HG02943 (cell line): ENCODE results near the gene MAP2K2.
"Not testable (repeated sequence)": the region's sequence is repeated elsewhere in the genome, so short reads cannot be mapped to it uniquely, and the experiment has no call there.

Experiments
- ATAC-seq: cut with Tn5 transposase; IDR thresholded peaks from one replicate; pipeline ENCODE4 v1.9.1; 2021; ENCODE audit warnings: mild to moderate bottlenecking, low read depth, moderate library complexity; ENCODE audit not compliant: unreplicated experiment

Gene MAP2K2

DNA sequence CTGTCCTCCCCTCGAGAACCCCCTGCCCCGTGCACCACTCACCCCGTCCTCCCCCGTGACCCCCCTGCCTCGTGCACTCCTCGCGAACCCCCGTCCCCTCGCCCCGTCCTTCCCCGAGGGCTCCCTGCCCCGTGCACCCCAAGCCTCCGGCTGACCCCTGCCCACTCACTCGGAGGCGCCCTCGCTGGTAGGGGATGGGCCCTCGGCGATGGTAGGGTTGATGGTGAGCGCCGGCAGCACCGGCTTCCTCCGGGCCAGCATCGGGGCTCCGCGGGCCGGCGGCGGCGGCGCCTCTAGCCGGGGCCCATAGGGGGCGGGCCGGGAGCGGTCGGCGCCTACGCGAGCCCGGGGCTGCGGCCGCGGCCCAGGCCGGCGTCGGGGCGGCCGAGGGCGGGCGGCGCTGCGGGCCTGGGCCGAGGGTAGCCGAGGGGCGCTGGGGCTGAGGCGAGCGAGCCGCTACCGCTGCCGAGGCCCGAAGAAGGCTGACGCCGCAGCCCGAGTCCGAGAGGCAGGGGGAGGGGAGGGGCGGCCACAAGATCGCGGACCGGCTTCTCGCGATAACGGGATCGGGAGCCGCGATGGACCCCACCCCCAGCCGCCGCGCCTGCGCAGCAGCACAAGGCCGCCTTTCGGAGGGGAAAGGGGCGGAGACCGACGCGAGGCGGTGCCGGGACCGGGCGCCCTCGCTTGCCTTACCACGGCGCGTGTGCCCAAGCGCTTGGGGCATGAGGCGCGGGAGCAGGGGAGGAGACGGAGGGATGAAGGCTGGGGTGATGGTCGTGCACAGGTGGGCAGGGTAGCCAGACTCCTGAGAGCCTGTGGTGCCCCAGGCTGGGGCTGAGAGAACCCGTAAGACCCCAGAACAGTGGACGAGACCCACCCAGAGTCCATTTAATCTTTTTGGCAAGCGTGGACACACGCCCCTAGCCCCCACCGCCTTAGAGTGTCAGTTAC lies at the start of gene MAP2K2:
Gene MAP2K2 (minus strand): TSS at position 508 of the 954 bp plus-strand sequence. CDS start 247 bp downstream, at position 261.
- peak; percentile 86 for ATAC-seq

GRCh38 chr19:4172861-4173473 lies 49.0 kb upstream of the MAP2K2 start:
- no peak for ATAC-seq

- no peak for ATAC-seq
These were observed 47.8 kb upstream of the MAP2K2 start for GRCh38 chr19:4171676-4172075.

DNA sequence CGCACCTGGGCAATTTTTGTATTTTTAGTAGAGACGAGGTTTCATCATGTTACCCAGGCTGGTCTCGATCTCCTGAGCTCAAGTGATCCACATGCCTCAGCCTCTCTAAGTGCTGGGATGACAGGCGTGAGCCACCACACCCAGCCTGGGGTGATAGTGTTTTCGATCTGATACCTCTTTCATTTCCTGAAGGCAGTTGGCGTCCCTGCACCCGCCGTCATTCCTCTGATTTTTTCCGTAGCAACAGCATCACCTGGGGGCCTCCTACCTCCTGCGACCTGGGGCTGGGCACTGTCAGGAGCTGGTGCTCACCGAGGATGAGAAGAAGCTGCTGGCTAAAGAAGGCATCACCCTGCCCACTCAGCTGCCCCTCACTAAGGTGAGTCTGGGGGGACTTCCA lies 40.3 kb upstream of the MAP2K2 start:
- ATAC-seq: no peak

GRCh38 chr19:4161415-4162077 lies 37.6 kb upstream of the MAP2K2 start:
- no peak for ATAC-seq

DNA sequence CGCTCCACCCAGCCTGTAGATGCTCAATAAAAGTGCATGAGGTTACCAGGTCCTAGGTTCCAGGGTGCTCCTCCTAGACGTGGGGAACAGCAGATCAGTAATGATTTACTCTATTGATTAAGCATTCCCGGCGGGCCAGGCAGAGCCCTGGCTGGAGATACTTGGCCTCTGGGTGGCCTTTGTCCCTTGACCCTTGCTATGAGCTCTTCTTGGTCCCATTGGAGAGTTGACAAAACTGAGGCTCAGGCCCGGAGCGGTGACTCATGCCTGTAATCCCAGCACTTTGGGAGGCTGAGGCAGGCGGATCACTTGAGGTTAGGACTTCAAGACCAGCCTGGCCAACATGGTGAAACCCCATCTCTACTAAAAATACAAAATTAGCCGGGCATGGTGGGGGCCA lies 34.0 kb upstream of the MAP2K2 start:
- ATAC-seq: not testable (repeated sequence)

- ATAC-seq: no peak
These were observed 33.2 kb upstream of the MAP2K2 start for GRCh38 chr19:4157164-4157563.

- no peak for ATAC-seq
These were observed 30.8 kb upstream of the MAP2K2 start for GRCh38 chr19:4154571-4155312.

DNA sequence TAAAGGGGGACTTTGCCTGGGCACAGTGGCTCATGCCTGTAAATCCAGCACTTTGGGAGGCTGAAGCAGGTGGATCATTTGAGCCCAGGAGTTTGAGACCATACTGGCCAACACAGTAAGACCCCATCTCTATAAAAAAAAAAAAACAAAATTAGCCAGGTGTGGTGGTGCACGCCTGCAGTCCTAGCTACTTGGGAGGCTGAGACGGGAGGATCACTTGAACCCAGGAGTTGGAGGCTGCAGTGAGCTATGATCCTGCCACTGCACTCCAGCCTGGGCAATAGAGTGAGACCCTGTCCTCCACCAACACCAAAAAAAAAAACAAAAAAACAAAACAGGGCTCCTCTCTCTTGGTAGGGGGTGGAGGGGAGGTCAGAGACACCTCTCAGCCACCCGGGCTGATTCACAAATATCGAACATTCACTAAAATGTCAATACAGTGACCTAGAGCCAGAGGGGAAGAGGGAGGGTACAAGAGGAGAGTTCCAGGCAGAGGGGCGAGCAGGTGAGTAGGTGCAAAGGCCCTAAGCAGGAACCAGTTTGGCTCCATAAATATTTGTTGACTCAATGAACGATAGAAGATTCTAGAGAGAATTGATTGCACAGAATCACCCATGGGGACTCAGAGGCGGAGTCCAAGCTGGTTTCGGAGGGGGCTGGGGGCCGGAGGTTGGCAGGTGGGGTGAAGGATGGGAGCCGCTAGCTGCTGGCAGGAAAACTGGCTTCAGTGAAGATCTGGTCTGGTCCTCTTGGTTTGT lies 28.5 kb upstream of the MAP2K2 start:
- ATAC-seq: no peak

GRCh38 chr19:4151623-4152022 lies 27.7 kb upstream of the MAP2K2 start:
- ATAC-seq: no peak

DNA sequence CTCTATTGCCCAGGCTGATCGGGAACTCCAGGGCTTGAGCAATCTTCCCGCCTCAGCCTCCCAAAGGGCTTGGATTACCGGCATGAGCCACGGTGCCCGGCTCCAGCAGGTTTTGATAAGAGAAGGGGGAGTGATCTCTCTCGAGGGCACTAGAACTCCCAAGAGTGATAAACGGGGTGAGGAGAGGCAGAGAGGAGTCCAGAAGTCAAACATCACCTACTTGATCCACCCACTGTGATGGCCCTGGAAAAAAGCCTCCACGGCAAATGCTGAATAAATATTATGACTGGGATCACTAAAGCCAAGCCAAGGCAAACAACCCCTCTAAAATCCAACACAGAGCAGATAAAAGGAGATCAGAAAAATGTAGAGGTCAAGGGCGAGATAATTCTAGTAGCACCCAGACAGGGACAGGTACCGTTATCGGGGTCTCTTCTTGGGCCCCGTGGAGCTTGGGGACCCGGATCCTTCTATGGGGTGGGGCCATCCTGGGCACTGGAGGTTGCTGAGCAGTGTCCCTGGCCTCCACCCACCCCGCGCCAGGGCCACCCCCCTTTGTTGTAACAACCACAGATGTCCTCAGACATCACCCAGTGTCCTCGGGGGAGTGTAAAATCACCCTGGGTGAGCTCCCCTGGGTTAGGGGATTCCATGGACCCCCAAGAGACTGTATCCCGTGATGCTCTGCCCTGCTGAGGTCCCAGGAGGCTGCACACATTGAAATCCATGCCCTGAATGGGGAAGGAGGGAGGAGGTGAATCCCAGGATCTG lies 25.8 kb upstream of the MAP2K2 start:
- no peak for ATAC-seq

DNA sequence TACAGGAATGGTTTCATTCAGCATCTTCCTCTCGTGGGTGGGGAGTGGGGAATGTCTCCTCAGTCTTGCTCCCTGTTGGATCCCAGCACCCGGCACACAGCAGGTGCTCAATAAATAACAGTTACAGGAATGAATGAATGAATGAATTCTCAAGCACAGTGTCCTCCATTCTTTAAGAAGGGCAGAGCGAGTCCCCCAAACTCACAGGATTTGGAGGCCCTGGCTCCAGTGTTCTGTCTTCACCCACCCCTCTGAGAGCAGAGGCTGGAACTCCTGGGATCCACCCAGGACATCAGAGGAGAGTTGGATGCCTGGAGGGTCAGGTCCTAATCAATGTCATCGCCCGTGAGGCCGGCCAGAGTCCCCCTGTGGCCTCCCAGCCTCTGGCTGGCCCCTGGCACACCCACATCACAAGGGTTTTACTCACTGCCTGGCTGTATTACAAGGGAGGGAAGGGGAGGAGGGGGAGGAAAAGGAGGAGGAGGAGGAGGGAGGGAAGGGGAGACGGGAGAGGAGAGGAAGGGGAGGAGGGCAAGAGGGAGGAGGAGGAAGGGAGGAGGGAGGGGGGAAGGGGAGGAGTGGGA lies 20.8 kb upstream of the MAP2K2 start:
- ATAC-seq: no peak

- ATAC-seq: not testable (repeated sequence)
These were observed 19.0 kb upstream of the MAP2K2 start for GRCh38 chr19:4142916-4143315.

DNA sequence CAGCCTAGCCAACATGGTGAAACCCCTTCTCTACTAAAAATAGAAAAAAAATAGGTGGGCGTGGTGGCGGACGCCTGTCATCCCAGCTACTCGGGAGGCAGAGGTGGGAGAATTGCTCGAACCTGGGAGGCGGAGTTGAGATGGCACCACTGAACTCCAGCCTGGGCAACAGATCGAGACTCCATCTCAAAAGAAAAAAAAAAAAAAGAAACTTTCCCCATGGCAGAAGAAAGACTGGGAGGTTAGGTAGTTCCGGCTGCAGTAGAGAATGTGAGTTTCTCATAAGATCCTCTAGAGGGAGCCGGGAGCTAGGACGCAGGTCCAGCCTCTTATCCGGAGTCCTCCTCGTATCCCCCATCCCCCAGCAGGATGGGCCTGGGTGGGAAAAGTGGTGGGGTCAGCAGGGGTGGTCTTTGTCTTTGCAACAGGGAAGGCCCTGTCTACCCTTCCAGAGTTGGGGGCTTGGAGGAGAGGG lies 16.4 kb upstream of the MAP2K2 start:
- ATAC-seq: no peak

GRCh38 chr19:4139614-4140236 lies 15.8 kb upstream of the MAP2K2 start:
- no peak for ATAC-seq

- ATAC-seq: no peak
These were observed 14.5 kb upstream of the MAP2K2 start for GRCh38 chr19:4138445-4138844.

GRCh38 chr19:4136680-4137088 lies 12.8 kb upstream of the MAP2K2 start:
- no peak for ATAC-seq

DNA sequence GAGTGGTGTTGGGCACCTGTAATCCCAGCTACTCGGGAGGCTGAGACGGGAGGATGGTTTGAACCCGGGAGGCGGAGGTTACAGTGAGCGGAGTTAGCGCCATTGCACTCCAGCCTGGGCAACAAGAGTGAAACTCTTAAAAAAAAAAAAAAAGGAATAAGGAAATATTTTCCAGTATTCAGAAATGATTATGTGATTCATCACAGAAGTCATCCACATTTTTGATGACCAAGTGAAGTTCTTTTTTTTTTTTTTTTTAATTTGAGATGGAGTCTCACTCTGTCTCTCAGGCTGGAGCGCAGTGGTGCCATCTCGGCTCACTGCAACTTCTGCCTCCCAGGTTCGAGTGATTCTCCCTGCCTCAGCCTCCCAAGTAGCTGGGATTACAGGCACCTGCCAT lies 11.5 kb upstream of the MAP2K2 start:
- ATAC-seq: not testable (repeated sequence)
